Amniotic stem cell (primary cell): ENCODE data around the gene CMSS1.

ENCODE experiments used
- DNase-seq: peaks from one replicate; lab custom pipeline; 2025; lab: John Stamatoyannopoulos, UW

Gene CMSS1

GRCh38 chr3:100230710-100231109, 413.0 kb downstream of the CMSS1 start:
- no peak for DNase-seq
